HepG2 (cell line): ENCODE measurements around the gene DCPS.

Experiments
- ATF7 ChIP-seq, 2 experiments: fragments of 450-650 bp in 1 of 2; sonication (generic) in 1 of 2; formaldehyde crosslinking in 1 of 2; IDR thresholded peaks; 2 replicates each; pipeline versions ENCODE4 v1.4.0 to v1.6.1; 2016 to 2020; ENCODE audit warnings: antibody characterized with exemption in 1 of 2, mild to moderate bottlenecking in 1 of 2, missing genetic modification reagents in 1 of 2
- CEBPB ChIP-seq: IDR thresholded peaks from 2 replicates; pipeline ENCODE4 v1.6.1; 2011; ENCODE audit warnings: low read depth, low read length, improper control_type of control experiment, borderline replicate concordance
- ELF4 ChIP-seq: sonication (generic); formaldehyde crosslinking; IDR thresholded peaks from 2 replicates; pipeline ENCODE4 v1.5.0; 2020; ENCODE audit warnings: missing genetic modification reagents, mild to moderate bottlenecking, moderate library complexity, borderline replicate concordance
- HCFC1 ChIP-seq: fragments of 150-350 bp; IDR thresholded peaks from 2 replicates; pipeline ENCODE4 v1.6.1; 2014; ENCODE audit warnings: low read depth, low read length
- PHF8 ChIP-seq: sonication (generic); formaldehyde crosslinking; IDR thresholded peaks from 2 replicates; pipeline ENCODE4 v1.5.0; 2020; ENCODE audit warnings: missing genetic modification reagents
- POLR2AphosphoS2 ChIP-seq: IDR thresholded peaks from 2 replicates; pipeline ENCODE4 v1.6.1; 2011; ENCODE audit warnings: low read depth, low read length, improper control_type of control experiment
- SIN3B ChIP-seq: fragments of 150-350 bp; IDR thresholded peaks from 2 replicates; pipeline ENCODE4 v1.6.1; 2014; ENCODE audit warnings: low read length
- TCF12 ChIP-seq, 2 experiments: fragments of 450-650 bp in 1 of 2; sonication (generic) in 1 of 2; formaldehyde crosslinking in 1 of 2; IDR thresholded peaks; 2 replicates each; pipeline versions ENCODE4 v1.6.1 to v1.8.0; 2017 to 2022; ENCODE audit warnings: antibody characterized with exemption in 1 of 2, mild to moderate bottlenecking in 1 of 2, missing genetic modification reagents in 1 of 2, moderate library complexity in 1 of 2
- TF ChIP-seq, protein P1 (sequence below): sonication (generic); formaldehyde crosslinking; IDR thresholded peaks from 2 replicates; pipeline ENCODE4 v1.4.0; 2020; ENCODE audit warnings: missing genetic modification reagents, low read depth, mild to moderate bottlenecking, borderline replicate concordance
- TF ChIP-seq, protein P2 (sequence below): sonication (generic); formaldehyde crosslinking; IDR thresholded peaks from 2 replicates; pipeline ENCODE4 v1.4.0; 2020; ENCODE audit warnings: missing genetic modification reagents
- TF ChIP-seq, protein P3 (sequence below): sonication (generic); formaldehyde crosslinking; IDR thresholded peaks from 2 replicates; pipeline ENCODE4 v1.5.1; 2020; ENCODE audit warnings: mild to moderate bottlenecking, missing genetic modification reagents, moderate library complexity
- TF ChIP-seq, protein P4 (sequence below): IDR thresholded peaks from 2 replicates; pipeline ENCODE4 v1.6.1; 2012; ENCODE audit warnings: low read depth, low read length, improper control_type of control experiment
- TF ChIP-seq, protein P5 (sequence below): sonication (generic); formaldehyde crosslinking; IDR thresholded peaks from 2 replicates; pipeline ENCODE4 v1.4.0; 2020; ENCODE audit warnings: missing genetic modification reagents

DNA sequence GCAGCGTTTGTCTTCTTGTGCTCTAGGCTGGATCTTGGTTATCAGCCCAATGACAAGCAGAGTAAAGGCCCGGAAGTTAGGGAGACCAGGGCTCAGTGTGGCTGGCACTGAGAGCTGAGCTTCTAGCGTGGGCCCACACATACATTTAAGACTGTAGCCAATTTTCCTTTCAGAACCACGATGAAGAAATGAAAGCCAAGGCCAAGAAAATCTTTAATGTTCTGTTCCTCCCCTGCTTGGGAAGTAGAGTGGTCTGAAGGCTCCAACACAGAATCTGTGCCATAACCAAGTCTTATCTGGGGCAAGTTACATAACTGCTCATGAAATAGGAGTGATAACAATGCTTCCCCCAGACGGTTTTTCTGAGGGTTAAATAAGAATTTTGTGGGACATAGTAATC, 47.0 kb downstream of the DCPS start:
- TF ChIP-seq HCFC1 (no peak), SIN3B (no peak), ATF7 (IDR thresholded peaks at IDR 0.05) (no peak), ATF7 (CRISPR knock-in tag; IDR thresholded peaks at IDR 0.05) (no peak), ELF4 (CRISPR knock-in tag) (no peak), PHF8 (no peak), POLR2AphosphoS2 (no peak), CEBPB (no peak), TCF12 (IDR thresholded peaks at IDR 0.05) (no peak), TCF12 (CRISPR knock-in tag; IDR thresholded peaks at IDR 0.05) (no peak)
- TF ChIP-seq, protein P1, sequence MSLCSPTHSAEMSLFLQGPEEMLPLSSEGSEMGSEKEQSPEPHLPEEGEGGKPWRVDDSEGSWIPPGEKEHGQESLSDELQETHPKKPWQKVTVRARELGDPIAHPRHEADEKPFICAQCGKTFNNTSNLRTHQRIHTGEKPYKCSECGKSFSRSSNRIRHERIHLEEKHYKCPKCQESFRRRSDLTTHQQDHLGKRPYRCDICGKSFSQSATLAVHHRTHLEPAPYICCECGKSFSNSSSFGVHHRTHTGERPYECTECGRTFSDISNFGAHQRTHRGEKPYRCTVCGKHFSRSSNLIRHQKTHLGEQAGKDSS (CRISPR knock-in tag), result no peak
- TF ChIP-seq, protein P2, sequence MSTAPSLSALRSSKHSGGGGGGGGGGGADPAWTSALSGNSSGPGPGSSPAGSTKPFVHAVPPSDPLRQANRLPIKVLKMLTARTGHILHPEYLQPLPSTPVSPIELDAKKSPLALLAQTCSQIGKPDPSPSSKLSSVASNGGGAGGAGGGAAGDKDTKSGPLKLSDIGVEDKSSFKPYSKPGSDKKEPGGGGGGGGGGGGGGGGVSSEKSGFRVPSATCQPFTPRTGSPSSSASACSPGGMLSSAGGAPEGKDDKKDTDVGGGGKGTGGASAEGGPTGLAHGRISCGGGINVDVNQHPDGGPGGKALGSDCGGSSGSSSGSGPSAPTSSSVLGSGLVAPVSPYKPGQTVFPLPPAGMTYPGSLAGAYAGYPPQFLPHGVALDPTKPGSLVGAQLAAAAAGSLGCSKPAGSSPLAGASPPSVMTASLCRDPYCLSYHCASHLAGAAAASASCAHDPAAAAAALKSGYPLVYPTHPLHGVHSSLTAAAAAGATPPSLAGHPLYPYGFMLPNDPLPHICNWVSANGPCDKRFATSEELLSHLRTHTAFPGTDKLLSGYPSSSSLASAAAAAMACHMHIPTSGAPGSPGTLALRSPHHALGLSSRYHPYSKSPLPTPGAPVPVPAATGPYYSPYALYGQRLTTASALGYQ (CRISPR knock-in tag), result no peak
- TF ChIP-seq, protein P3, sequence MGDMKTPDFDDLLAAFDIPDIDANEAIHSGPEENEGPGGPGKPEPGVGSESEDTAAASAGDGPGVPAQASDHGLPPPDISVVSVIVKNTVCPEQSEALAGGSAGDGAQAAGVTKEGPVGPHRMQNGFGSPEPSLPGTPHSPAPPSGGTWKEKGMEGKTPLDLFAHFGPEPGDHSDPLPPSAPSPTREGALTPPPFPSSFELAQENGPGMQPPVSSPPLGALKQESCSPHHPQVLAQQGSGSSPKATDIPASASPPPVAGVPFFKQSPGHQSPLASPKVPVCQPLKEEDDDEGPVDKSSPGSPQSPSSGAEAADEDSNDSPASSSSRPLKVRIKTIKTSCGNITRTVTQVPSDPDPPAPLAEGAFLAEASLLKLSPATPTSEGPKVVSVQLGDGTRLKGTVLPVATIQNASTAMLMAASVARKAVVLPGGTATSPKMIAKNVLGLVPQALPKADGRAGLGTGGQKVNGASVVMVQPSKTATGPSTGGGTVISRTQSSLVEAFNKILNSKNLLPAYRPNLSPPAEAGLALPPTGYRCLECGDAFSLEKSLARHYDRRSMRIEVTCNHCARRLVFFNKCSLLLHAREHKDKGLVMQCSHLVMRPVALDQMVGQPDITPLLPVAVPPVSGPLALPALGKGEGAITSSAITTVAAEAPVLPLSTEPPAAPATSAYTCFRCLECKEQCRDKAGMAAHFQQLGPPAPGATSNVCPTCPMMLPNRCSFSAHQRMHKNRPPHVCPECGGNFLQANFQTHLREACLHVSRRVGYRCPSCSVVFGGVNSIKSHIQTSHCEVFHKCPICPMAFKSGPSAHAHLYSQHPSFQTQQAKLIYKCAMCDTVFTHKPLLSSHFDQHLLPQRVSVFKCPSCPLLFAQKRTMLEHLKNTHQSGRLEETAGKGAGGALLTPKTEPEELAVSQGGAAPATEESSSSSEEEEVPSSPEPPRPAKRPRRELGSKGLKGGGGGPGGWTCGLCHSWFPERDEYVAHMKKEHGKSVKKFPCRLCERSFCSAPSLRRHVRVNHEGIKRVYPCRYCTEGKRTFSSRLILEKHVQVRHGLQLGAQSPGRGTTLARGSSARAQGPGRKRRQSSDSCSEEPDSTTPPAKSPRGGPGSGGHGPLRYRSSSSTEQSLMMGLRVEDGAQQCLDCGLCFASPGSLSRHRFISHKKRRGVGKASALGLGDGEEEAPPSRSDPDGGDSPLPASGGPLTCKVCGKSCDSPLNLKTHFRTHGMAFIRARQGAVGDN (CRISPR knock-in tag), result no peak
- TF ChIP-seq, protein P4, sequence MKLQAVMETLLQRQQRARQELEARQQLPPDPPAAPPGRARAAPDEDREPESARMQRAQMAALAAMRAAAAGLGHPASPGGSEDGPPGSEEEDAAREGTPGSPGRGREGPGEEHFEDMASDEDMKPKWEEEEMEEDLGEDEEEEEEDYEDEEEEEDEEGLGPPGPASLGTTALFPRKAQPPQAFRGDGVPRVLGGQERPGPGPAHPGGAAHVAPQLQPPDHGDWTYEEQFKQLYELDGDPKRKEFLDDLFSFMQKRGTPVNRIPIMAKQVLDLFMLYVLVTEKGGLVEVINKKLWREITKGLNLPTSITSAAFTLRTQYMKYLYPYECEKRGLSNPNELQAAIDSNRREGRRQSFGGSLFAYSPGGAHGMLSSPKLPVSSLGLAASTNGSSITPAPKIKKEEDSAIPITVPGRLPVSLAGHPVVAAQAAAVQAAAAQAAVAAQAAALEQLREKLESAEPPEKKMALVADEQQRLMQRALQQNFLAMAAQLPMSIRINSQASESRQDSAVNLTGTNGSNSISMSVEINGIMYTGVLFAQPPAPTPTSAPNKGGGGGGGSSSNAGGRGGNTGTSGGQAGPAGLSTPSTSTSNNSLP, result no peak
- TF ChIP-seq, protein P5, sequence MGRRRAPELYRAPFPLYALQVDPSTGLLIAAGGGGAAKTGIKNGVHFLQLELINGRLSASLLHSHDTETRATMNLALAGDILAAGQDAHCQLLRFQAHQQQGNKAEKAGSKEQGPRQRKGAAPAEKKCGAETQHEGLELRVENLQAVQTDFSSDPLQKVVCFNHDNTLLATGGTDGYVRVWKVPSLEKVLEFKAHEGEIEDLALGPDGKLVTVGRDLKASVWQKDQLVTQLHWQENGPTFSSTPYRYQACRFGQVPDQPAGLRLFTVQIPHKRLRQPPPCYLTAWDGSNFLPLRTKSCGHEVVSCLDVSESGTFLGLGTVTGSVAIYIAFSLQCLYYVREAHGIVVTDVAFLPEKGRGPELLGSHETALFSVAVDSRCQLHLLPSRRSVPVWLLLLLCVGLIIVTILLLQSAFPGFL (CRISPR knock-in tag), result no peak
